ENCODE measurements around the gene PAFAH1B1.
"Not testable (repeated sequence)": the region's sequence is repeated elsewhere in the genome, so short reads cannot be mapped to it uniquely, and the experiment has no call there.

Gene PAFAH1B1

GRCh38 chr17:2592971-2593820, at the start of gene PAFAH1B1:
Gene PAFAH1B1 (plus strand): TSS chr17:2593654. CDS start chr17:2638289, 44,635 bp downstream.
- peak; percentile 91 to 95 for DNase-seq

GRCh38 chr17:2545393-2545792, 48.1 kb upstream of the PAFAH1B1 start:
- no peak for DNase-seq

GRCh38 chr17:2547176-2547575, 46.3 kb upstream of the PAFAH1B1 start:
- no peak for DNase-seq

GRCh38 chr17:2548026-2548425, 45.4 kb upstream of the PAFAH1B1 start:
- DNase-seq = not testable (repeated sequence)

- DNase-seq = no peak
Measured at GRCh38 chr17:2549392-2550211, 43.9 kb upstream of the PAFAH1B1 start.

- no peak for DNase-seq
Measured at GRCh38 chr17:2551493-2551892, 42.0 kb upstream of the PAFAH1B1 start.

- no peak for DNase-seq
Measured at GRCh38 chr17:2551928-2552327, 41.5 kb upstream of the PAFAH1B1 start.

- no peak for DNase-seq
Measured at GRCh38 chr17:2560658-2561057, 32.8 kb upstream of the PAFAH1B1 start.

GRCh38 chr17:2562162-2562858, 31.1 kb upstream of the PAFAH1B1 start:
- no peak for DNase-seq

- DNase-seq = no peak
Measured at GRCh38 chr17:2563061-2563460, 30.4 kb upstream of the PAFAH1B1 start.

- no peak for DNase-seq
Measured at GRCh38 chr17:2563543-2563942, 29.9 kb upstream of the PAFAH1B1 start.

GRCh38 chr17:2564877-2565276, 28.6 kb upstream of the PAFAH1B1 start:
- DNase-seq = no peak

- no peak for DNase-seq
Measured at GRCh38 chr17:2566056-2566455, 27.4 kb upstream of the PAFAH1B1 start.

- DNase-seq = no peak
Measured at GRCh38 chr17:2571523-2572303, 21.7 kb upstream of the PAFAH1B1 start.

- DNase-seq = not testable (repeated sequence)
Measured at GRCh38 chr17:2572304-2572609, 21.2 kb upstream of the PAFAH1B1 start.

- DNase-seq = no peak
Measured at GRCh38 chr17:2580151-2580550, 13.3 kb upstream of the PAFAH1B1 start.

GRCh38 chr17:2580661-2581060, 12.8 kb upstream of the PAFAH1B1 start:
- DNase-seq = no peak

GRCh38 chr17:2582493-2582892, 11.0 kb upstream of the PAFAH1B1 start:
- DNase-seq = no peak

GRCh38 chr17:2591040-2591640, 2.3 kb upstream of the PAFAH1B1 start:
- DNase-seq = no peak

GRCh38 chr17:2593821-2594721, 617 bp downstream of the PAFAH1B1 start:
- DNase-seq = peak; percentile 81 to 87

All from CD4-positive, alpha-beta T cell treated with Interleukin-4 for 1 hour (primary cell).